ENCODE data around the gene MAPK6. TPM values are rescaled to one million over a fixed set of nuclear protein-coding genes. Genes with fewer than 3 reads are reported as not detected.

The MAPK6 gene
- total and polyA plus RNA-seq, 2 donors (not counting 1 experiment from before 2014, with no cell fraction given), result 3.2 to 17.9 TPM

DNA sequence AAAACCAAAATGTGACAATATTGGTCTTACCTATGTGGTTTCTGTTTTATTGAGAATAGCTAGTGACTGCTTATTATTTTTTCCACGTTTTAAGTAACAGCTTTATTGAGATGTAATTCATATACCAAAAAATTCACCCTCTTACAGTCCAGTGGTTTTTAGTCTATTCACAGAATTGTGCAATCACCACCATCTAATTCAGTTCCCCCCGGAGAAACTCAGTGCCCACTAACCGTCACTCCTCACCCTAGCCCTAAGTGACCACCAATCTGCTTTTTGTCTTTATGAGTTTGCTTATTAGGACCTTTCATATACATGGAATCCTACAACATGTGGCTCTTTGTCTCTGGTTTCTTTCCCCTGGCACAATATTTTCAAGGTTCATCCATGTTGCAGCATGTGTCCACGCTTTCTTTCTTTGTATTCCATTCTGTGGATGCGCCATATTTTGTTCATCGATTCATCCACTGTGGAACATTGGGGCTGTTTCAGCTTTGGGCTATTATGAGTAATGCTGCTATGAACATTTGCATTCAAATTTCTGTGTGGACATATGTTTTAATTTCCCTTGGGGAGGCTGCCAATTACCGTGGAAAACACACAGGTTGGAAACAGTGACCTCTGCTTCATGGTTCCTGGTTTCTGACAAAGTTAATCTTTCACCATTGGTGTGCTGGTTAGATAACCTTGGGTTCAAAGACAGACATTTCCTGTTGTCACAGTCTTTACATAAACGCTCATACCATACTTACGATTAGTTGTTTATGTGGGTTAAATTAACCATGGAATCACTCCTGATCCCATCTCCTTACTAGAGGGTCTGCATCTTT is 96.8 kb downstream of the MAPK6 start:
- Histone ChIP-seq H3K27me3 (replicated peaks in 1 of 4; ENCODE audit: control extremely low read depth in 1 of 4, control insufficient read depth in 3 of 4, insufficient read depth in 4 of 4, low read length in 3 of 4) (peaks cover 0 to 15% (median 2%) of the 10 kb centered on the region in 4 experiments), H3K4me2 (replicated peaks; ENCODE audit: low read depth, low read length, poor library complexity, severe bottlenecking) (no peak overlapping the region), H2AFZ (ENCODE audit: insufficient read depth, low read depth, low read length, poor library complexity, severe bottlenecking) (no peak overlapping the region), H3K9ac (ENCODE audit: low read length) (no peak overlapping the region), H3K9me3 (ENCODE audit: control extremely low read depth in 1 of 3, control insufficient read depth in 2 of 3, insufficient read depth in 1 of 3, low read length in 2 of 3) (no peaks in the 10 kb centered on the region), H3K79me2 (ENCODE audit: control insufficient read depth, insufficient read depth, low read length) (no peaks in the 10 kb centered on the region), H3K27ac (ENCODE audit: low read length in 2 of 2) (no peak overlapping the region), H3K36me3 (replicated peaks in 1 of 2; ENCODE audit: control extremely low read depth in 1 of 2, control insufficient read depth in 1 of 2, extremely low read depth in 1 of 2, insufficient read depth in 2 of 2, low read length in 1 of 2) (peaks cover 0 to 1% of the 10 kb centered on the region in 2 experiments), H3K4me3 (ENCODE audit: control extremely low read depth in 1 of 5, extremely low read depth in 1 of 5, insufficient read depth in 1 of 5, low read depth in 2 of 5, low read length in 4 of 5) (no peak overlapping the region), H4K20me1 (ENCODE audit: control insufficient read depth, insufficient read depth, low read length, poor library complexity, severe bottlenecking) (no peaks in the 10 kb centered on the region), H3K4me1 (ENCODE audit: control insufficient read depth in 2 of 2, insufficient read depth in 2 of 2, low read length in 2 of 2) (peaks cover 8 to 12% of the 10 kb centered on the region in 2 donors)
- no peak overlapping the region for H3K27ac Mint-ChIP-seq
- no peak for DNase-seq
- ATAC-seq (ENCODE audit: low read depth), result no peak
- H3K27me3 Mint-ChIP-seq, result peaks cover 3% of the 10 kb centered on the region
- peaks cover 7% of the 10 kb centered on the region for H3K4me1 Mint-ChIP-seq
- no peak overlapping the region for H3K4me3 Mint-ChIP-seq
- 90% methylated on average over 2 of the region's 9 CpGs for WGBS (ENCODE audit: insufficient coverage)
- ChIA-PET CTCF (interaction anchor here (1.0 to 1.9 kb wide), 2 partner anchors 25 to 38 kb away, joined by 3 to 4 read pairs; no protein-coding TSS in a partner anchor), POLR2A (no interaction called here)
- H3K9me3 Mint-ChIP-seq (ENCODE audit: insufficient read depth), result no peaks in the 10 kb centered on the region
- intact Hi-C loops (cut with micrococcal nuclease), result no loop called here
- TF ChIP-seq EZH2 (IDR thresholded peaks at IDR 0.05; ENCODE audit: borderline replicate concordance, insufficient read depth, low read depth, low read length, poor library complexity, severe bottlenecking), result no peak

Other genes with a start within 250 kb of the MAPK6 start
- gene TMOD3, start 189.6 kb upstream of the MAPK6 start, total RNA-seq, result 48.7 and 52.1 TPM in 2 replicates
- 7.2 and 12.8 TPM in 2 replicates for gene TMOD3, start 189.6 kb upstream of the MAPK6 start, polyA plus RNA-seq
- gene LEO1, start 47.4 kb upstream of the MAPK6 start, total RNA-seq, result 17.9 and 19.1 TPM in 2 replicates
- gene LEO1, start 47.4 kb upstream of the MAPK6 start, polyA plus RNA-seq, result 1.9 and 2.8 TPM in 2 replicates
- 0.62 and 1.1 TPM in 2 replicates for gene BCL2L10, start 93.6 kb downstream of the MAPK6 start, total RNA-seq
- 0.27 and 0.40 TPM in 2 replicates for gene BCL2L10, start 93.6 kb downstream of the MAPK6 start, polyA plus RNA-seq
- gene GNB5, start 172.2 kb downstream of the MAPK6 start, total RNA-seq, result 142 and 156 TPM in 2 replicates
- 58.5 and 64.3 TPM in 2 replicates for gene GNB5, start 172.2 kb downstream of the MAPK6 start, polyA plus RNA-seq